Stimulated activated CD8-positive, alpha-beta memory T cell treated with anti-CD3 and anti-CD28 coated beads, Interleukin-7, amount 100 ng/mL, for 48 hours (primary cell): ENCODE data around the gene JTB.
A peak's percentile ranks its signal among the peaks of the same experiment; 100 is the strongest.

ENCODE experiments used
- DNase-seq, 2 donors: peaks; one replicate each; pipeline ENCODE4 v3.0.0-alpha.2; 2020; ENCODE audit warnings: low read depth in 1 of 2; ENCODE audit errors: extremely low read depth in 1 of 2

Gene JTB

DNA sequence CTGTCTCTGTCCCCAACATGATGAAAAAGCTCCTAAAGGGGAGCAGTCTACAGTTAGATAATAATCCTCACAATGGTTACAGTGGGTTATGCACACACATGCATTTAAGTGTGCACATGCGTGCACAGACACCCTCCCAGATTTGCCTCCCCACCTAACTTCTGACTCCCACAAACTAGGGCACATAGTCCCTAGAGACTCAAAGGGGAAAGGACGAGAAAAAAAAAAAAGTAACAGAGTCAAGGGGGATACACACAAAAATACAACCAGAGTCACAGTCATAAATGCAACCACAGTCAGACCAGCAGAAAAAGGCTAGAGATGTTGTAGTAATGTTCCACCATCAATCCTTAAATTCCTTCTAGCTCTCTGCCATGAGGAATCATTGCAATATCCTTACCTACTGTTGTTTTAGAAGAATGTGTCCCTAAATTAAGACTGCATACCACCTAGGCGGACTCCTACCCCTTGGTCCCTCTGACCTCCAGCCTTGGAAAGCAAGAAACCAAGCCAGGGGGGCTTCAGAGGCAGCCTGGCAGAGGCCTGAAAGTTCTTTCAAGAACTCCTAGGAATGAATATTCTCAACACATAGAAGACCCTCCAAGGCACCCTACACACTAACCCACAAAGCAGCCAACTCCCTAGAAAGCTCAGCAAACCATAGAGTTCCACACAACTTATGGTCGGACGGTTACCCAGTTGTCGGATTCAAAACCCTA, 20.3 kb downstream of the JTB start:
- DNase-seq = no peak

DNA sequence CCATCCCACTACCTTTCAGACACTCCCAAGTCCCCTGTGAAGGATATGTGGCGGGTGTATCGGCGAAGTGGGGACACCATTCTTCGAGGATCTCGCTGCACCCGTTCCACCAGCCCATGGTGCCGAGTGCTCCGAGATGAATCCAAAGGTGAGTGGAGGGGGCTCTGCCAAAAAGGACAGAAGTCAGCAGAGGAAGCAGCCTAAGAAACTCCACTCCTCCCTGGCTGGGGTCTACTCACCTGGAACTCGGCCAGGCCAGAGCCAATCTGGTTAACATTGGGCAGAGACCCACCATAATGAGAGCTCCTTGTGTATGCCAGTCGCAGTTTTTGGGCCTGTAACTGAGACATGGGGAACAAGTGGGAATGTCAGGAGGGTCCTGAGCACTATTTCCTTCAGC, 22.6 kb downstream of the JTB start:
- DNase-seq = no peak

DNA sequence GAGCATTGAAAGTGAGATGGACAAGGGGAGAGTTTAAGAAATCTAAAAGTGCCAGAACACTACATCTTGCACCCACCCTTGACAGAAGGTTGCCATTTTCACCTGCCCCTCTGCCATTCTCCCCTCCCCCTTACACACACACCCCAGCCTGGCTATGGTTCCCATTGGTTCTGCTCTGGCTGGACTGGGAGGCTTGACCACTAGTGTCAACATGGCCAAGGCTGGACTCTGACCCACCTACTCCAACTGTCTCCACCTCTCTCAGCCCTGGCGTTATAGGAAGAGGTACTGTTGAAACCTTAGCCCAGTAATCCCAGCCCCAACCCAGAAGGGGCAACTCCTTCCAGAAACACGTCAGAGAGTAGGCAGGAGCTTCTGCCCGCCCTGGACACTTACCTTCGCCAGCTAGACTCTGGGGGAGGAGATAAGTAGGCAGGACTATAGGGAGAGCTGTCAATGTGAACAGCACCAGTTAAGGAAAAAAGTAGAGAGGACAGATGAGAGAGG, 23.6 kb downstream of the JTB start:
- DNase-seq = no peak

DNA sequence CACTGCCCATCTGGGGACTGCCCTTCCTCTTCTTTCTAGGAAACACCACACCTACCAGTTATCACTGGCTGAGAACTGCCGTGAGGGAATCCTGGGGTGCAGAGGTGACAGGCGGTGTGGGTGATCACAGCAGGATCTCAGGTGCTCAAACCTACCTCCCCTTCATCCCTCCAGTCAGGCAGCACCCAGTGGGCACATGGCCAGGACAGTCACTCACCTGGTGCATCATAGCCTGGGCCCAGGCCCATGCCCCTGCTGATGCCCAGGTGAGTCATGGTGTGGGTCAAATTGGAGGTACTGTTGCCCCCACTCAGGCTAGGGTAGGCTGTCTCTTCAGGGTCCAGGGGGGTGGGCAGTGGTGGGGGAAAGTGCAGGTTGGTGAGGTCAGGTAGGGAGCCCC, 25.7 kb downstream of the JTB start:
- no peak for DNase-seq

DNA sequence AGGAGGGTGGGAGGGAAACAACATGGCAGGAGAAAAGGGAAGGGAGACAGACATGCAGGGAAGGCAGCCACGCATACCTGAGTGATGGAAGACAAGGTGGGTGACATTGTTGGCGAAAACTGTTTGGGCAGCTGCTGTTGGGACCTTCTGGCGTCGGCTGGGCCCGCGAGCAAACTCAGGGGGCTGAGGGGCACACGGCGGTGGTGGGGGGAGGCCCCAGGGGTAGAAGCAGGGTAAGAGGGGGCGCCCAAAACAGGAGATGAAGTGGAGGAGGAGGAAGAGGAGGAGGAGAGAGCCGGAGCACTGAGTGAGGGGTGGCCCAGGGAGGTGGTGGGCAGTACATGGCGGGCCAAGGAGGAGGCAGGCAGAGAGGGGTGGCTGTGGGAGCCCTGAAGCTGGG, 26.3 kb downstream of the JTB start:
- DNase-seq = no peak

DNA sequence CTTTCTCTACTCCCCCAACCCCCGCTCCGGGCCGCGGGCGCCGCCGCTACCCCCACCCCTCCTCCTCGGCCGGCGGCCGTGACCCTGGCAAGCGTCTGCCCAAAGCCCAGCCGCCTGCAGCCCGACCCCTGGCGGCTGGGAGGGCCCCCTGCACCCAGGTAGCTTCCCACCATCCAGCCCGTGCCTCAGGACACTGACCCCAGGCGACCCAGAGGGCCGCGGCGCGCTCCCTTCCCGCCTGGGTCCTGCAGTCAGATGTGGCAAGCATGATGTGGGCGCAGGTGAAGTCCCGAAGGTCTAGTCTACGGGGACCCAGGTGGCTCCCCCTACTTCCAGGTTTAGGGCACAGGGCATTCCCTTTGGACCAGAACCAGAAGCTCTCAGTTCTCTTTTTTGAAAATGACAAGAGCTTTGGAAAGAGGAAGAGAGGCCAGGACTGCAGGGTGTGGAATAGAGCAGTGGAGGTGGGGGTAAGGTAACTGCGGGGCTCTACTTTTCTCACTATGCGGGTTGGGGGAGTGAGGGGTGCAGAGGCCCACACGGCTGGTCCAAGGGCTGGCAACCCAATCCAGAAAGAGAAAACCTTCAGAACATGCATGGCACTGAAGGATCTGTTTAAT, 30.7 kb downstream of the JTB start, which contains the start of gene DENND4B:
Gene DENND4B, minus strand, starts transcription at position 97 of the 620 bp plus-strand sequence. CDS start 2,344 bp downstream, outside the sequence.
- DNase-seq = peak; percentile 54 to 59

DNA sequence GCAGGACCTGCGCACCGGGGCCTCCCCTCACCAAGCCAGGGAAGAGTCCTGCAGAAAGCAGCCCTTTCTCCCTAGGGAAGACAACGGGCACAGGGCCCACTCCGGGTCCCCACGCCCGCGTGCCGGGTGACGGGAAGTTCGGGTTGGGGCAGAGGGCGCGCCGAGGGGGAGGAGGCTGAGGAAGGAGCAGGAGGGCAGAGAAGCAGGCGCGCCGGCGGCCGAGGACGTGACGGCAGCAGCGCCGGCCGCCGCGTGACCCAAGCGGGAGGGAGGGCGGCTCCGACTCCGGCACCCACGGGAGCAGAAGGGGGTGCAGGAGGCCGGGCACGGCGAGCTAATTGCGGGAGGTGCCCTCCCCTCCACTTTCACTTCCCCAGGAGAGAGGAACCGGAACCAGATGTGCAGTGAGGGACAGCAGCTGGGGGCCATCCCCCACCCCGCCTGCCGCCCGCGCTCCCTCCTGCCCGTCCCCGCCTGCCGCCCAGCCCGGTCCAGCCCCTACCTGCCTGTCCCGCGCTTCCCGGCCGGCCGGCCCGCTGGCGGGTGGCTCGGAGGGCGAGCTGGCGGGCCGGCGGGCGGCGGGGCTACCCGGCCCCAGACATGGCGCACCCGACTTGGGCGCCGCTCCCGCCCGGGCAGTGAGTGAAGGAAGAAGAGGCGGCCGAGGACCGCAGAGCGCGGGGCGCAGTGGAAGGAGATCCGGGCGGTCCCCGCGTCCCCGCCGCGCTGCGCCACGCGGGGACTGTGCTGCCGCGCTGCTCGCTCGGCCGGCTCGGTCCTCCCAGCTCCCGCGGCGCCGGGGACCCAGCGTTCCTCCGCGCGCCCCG, 31.5 kb downstream of the JTB start:
- DNase-seq = peak; percentile 59 to 63

DNA sequence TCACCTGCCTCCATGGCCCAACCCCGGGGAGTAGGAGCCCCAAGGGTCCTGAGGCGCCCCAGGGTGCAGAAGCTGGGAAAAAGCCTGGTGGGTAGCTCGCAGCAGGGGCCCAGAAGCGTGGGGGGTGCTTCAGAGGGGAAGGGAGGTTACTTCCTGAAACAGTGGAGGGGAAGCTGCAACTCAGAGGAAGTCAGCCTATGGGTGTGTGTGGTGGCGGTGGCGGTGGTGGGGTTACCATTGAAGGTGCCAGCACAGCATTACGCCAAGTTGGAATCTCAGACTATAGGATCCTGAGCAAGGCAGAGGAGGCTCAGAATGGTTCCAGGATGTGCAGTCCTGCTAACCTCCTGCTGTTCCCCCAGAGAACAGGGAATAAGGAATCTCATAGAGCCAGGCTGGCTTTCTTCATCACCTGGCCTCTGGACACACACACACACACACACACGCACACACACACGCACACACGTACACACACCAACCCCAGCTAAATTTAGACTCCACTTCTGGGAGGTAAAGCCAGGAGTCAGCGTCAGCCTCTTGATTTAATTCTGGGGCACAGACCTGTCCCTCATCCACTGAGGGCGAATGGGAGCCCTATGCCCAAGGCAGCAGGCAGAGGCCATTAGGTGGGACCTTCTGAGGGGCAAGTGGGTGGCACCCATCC, 32.2 kb downstream of the JTB start:
- DNase-seq = peak; percentile 46 to 77

DNA sequence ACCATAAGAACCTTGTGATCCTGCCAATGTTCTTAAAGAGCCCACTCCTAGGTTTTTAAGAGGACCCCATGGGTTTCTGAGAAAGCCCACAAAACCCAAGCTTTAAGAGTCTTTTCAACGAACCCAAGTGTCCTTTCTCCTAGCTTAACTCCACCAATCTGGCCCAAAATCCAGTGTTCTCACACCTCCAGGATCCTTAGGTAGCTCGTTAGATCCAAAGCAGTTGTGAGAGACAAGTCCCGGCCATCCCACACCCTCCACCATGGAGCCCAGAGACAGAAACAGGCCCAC, 32.7 kb downstream of the JTB start:
- no peak for DNase-seq

DNA sequence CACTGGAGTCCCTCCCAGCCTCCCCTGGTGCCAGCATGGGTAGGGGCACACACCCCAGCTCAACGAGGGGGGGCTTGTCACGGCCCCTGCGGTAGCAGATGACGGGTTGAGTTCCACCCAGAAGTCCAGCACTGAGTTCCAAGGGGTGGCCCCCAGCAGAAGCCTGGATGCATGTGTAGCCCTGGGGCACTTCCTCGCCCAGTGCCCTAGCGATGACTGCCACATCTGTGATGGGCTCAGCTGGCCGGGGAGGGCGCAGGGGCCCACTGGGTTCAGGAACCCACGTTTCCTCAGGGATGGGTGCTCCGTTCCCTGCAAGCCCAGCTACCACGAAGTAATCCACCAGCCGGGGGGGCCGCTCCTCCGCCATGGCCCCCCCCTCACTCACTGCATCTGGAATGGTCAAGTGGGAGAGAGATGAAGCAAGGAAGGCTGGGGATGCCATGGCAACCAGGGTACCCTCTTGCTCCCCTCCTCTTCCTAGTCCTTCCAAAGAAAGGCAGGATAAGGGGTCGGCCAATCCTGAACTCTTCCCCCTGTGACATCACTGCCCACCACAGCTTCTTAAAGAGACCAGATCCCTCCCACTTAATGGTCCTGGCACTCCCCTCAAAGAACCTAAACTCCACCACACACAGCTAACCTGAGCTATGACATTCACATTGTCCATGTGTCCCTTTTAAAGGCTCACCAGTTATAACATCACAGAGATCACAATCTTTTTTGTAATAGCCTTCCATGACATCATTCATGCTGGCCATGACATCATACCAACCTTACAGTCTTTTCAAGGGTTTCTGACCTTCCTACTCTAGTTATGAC, 33.3 kb downstream of the JTB start:
- DNase-seq = no peak

DNA sequence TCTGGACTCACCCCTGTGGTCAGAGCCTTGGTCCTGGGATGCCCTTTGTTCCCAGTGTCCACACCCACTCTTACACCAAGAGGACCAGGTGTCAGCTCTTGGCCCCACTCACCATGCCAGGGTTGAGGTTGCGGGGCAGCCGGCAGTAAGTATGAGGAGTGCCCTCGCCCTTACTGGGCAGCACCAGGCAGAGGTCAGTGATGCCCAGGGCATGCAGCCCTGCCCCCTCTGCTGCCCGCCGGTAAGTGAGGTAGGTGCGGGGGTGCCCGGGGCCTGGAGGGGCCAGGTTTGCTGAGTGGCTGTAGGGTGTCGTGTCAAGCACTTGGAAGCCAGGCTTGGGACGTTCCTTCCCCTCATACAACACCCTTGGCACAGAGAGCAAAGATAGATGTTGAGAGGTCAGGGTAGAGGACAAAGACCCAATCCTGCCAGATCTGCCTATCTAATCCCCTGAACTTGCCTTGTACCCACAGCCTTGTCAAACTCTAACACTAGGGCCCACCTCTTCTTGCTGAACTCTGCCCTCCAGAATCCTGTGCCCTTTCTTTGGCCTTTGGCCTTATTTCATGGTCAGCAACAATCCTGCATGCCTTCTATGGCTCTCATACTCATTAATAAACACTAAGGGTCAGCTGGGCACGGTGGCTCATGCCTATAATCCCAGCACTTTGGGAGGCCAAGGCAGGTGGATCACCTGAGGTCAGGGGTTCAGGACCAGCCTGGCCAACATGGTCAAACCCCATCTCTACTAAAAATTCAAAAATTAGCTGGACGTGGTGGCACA, 34.5 kb downstream of the JTB start:
- no peak for DNase-seq

DNA sequence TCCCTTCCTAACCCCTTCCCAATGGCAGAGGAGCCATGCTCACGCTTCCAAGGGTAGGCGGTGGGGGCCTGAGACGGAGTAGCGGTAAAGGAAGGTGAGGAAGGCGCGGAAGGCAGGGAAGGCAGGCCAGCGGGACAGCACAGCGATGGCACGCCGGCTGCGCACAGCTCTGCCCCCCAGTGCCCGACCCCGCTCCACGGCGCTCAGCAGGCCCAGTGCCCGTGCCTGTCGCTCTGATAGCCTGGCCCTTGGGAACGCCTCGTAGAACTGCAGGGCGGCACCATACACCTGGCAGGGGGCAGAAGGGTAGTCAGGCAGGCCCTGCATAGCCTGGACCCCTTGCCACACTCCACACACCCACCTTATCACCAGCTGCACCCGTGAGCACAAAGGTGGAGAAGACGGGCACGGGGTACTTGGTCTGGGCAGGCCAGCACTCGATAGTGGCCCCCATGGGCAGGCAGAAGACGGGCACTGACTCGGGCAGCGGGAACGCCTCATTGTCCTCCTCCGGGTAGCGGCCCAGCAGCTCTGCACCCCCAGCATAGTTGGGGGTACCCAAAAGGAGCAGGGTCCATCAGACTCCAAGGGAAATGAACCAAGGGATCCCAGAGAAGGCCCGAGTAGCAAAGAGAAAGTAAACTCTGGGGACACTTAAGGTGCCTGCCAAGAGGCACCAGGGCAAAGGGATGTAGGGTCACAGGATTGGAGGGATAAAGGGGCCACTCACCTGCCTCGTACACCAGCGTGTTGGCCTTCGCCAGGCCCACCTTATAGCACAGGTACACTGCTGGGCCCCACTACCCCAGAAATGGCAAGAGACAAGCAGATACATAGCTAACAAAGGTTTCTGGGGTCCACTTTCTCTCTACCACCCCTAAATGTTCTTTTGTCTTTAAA, 35.4 kb downstream of the JTB start:
- DNase-seq = no peak

DNA sequence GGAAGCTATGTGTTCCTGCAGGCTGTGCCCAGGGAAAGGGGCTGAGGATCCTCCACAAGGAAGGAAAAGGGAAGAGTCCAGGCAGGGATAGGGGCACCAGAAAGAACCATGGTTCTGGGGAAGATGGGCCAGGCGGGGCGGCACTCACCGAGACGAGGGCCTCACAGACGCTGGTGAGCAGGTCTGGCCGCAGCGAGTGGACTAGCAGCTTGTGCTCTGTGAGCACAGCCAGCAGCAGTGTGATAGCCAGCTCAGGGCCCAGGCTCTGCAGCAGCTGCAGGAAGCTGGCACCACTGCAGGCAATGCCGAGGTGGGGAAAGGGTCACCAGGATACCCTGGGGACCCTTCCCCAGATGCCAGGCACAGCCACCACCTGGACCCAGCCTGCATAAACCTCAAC, 36.7 kb downstream of the JTB start:
- no peak for DNase-seq

DNA sequence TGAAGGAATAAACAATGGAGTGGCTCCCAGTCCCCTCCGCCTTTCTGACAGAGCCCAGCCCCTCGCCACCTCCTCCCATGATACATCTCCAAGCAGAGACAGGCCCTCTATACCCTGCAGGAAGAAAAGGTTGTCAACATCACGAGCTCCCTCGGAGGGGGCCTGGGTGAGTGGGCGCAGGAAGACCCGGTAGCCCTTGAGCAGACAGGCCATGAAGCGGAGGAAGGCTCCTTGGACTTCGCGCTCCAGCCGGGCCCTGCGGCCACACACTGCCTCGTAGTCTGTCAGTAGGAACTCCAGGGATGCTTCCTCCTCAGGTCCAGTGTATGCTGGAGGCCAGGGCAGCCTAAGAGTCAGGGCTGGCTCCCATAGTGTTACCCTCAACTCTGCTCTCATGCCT, 38.0 kb downstream of the JTB start:
- DNase-seq = no peak

DNA sequence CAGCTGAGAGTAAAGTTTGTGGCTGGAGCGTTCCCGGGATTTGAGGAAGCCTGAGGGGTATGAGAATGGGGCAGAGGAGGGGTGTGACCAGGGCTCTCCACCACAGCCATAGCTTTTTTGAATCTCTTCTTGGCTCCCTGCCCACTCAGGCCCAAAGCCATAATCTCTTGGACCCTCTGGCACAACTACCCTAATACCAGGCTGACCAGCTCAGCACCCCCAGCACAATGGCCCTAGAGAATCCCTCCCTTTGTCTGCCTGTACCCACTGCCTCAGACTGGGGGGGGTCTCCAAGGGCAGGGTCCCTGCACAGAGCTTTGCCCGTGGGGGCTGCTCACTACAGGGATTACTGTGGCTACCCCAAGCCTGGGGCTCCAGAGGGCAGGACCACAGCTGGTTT, 38.5 kb downstream of the JTB start:
- DNase-seq = no peak

DNA sequence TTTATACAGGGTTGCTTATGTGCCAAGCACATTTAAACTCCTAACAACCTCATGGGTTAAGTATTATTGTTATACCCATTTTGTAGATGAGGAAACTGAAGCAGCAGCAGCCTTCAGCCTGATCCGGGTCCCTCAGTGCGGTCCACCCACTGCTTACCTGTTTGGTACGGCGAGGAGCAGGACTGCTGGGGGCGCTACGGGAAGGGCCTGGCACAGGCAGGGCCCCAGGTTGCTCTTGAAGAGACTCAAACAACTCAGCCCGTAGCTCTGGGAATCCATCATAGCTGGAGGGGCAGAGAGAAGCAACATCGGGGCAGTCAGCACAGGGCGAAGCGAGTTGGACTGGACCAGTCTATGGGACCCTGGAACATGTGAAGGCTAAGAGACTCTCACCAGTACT, 40.1 kb downstream of the JTB start:
- DNase-seq = no peak

DNA sequence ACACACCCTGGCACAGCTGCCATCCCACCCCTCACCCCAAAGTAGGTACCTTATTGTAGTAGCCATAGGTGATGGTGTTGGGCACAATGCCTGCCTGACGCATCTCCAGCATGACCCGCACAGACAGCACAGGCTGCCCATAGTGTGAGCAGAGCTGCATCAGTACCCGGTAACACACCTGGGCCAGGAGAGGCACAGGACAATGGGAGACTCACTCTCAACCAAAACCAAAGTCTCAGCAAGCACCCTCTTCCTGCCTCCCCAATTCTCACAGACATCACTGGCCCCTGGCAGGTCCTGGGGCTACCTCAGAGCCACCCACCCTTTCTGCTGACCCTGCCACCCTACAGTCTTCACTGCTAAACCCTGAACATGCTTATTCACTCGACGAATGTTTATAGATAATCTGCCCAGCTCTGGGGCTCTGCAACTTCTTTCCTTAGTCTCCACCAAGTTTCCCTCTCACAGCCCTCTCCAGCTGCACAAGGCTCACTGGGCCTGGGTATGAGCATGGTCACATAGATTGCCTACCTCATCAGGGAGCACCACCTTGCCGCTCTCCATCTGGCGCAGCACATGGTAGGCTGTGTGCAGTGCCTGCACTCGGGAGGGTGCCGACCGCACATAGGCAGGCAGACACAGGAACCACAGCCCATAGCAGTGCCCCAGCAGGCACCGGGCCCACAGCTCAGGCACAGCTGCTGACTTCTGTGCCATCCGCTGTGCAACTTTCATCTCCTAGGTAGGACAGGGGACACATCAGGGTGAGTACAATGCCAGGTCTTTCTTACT, 41.3 kb downstream of the JTB start:
- DNase-seq = no peak

DNA sequence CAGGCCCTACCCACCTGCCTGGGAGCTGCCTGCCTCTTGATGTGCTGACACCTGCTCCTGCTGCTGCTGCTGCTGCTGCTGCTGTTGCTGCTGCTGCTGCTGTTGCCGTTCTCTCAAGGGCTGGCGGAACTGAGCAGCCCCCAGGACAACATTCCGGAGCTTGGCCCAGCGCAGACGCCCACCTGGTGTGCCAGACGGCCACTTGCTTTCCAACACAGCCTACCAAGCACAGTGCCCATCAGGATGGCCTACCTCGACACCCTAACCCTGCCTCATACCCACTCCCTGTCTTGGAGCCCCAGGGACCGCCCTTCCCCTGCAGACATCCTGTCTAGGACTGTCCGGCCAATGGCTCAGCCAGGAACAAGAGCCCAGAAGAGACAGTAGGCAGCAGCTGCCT, 42.7 kb downstream of the JTB start:
- DNase-seq = no peak
